Activated effector memory CD4-positive, alpha-beta T cell treated with Interleukin-2 at 50 U/mL for 16 hours (primary cell): ENCODE measurements around the gene L3MBTL3.

Experiments
- DNase-seq: peaks from one replicate; pipeline ENCODE4 v3.0.0-alpha.2; 2020

Gene L3MBTL3

DNA sequence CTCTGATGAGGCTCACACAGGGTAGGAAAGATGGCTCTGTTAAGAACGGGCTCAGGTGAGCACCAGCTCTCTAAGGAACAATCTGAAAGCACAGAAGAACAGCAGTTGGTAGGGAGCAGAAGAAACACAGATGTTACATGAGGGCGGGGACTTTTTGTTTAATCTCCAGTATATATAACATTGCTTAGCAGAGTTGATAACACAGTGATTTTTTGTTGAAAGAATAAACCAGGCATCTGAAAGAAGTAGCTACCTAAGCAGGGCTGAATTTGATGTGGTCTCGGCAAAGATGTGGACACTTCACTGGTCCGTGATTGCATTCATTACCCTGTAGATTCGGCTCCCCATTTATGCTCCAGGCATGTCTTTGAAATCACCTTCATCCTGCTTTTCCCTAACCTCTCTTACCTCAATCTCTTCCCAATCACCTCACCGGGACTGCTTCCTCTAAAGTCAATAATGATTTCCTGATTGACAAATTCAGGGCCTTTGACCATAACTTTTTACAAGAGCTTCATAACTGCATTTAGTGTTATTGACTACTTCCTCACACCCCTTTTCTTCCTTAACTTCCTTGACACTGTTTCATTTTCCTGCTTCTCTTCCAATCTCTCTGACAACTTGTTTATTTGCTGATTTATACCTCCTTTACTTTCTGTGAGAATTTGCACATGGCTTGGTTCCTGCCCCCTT lies 170.0 kb downstream of the L3MBTL3 start:
- DNase-seq = no peak

DNA sequence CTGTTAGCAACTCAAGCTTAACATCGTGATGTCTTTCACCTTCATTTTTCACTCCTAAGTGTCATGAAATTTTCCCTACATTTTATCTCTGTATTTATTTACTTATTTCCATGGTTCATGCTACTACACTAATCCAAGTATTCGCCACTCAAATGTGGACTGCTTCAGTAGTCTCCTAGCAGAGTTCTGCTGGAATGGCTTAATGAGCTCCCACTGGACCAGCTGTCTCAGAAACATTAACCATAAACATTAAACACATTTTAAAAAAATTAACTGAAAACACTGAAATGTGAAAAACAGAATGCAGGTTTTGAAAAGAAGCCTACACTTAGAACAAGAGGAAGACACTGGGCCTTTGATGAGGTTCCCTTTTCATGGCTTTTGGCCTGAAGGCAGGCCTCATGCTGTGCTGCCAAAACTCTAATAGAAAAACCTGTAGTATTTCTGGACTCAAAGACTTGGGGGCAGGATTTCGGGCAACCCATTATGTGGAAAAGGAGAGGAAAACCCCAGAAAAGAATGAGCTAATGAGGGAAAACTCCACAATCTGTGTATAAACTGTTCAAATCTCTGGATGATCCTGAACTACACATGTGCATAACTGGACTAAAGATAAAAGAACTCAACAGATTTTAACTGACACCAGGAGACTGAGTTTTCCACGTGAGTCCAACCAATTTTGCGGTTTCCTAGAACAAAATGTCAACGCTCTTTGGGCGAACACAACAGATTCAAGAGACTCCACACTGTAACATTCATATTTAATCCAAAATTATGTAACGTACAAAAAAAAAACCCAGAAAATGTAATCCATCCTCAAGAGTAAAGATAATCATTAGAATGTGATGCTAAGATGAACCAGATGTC lies 171.4 kb downstream of the L3MBTL3 start:
- no peak for DNase-seq
